Nephron progenitor cell (in vitro differentiated cells): ENCODE measurements around the gene ARPC1B.

ENCODE experiments used
- DNase-seq: peaks from one replicate; pipeline ENCODE4 v3.0.0; 2021
- H3K27ac Mint-ChIP-seq: 2 replicates; pipeline ENCODE4 v1.8.0; 2021; ENCODE audit warnings: mild to moderate bottlenecking, moderate library complexity, mixed read lengths
- H3K27me3 Mint-ChIP-seq: 2 replicates; pipeline ENCODE4 v1.8.0; 2021; ENCODE audit warnings: mild to moderate bottlenecking, low read depth, mixed read lengths; ENCODE audit not compliant: poor library complexity
- H3K36me3 Mint-ChIP-seq: 2 replicates; pipeline ENCODE4 v1.8.0; 2021; ENCODE audit warnings: low read depth, mixed read lengths
- H3K4me1 Mint-ChIP-seq: 2 replicates; pipeline ENCODE4 v1.8.0; 2021; ENCODE audit warnings: mixed read lengths
- H3K4me3 Mint-ChIP-seq: 2 replicates; pipeline ENCODE4 v1.8.0; 2021; ENCODE audit warnings: mild to moderate bottlenecking, moderate library complexity, mixed read lengths
- H3K9me3 Mint-ChIP-seq: 2 replicates; pipeline ENCODE4 v1.8.0; 2021; ENCODE audit warnings: mild to moderate bottlenecking, moderate library complexity, mixed read lengths
- TF ChIP-seq, protein P1 (sequence below): fragments of 200-600 bp; sonication (generic); IDR thresholded peaks from 2 replicates; pipeline ENCODE4 v1.5.0; 2021; ENCODE audit warnings: antibody characterized with exemption

ARPC1B gene

DNA sequence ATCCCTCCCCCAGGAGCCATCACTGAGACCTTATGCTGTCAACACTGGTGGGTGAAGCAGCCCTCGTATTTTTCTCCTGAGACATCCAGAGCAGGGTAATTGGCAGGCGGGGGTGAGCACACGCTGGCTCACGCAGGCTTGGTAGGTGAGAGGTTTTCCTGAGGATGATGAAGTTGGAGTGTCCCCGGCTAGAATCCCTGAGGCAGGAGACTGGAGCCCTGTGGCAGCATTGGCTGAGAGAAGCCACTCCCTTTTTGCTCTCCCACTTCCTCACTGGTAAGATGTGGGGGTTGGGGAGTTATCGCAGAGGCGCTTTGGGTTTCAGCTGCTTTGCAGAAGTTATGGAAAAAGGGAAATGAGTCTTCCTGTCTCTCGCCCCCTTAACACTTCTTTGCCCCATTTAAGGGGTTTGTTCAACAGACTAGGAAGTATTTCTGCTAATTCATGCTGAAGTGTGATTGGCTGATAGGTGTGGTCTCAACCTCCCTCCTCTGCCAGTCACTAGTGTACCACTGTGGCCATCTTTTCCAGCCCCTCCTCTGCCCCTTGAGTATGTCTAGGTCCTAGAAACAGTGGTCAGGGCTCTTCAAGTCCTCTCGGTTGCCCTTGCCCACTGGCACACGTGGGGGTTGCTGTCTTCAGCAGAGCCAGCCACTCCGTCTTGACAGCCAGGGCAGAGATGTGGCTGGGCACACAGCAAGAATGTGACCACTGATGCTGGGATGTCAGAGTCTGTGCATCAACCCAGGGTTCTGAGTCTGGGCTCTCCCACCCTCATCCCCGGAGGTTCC is 5.7 kb downstream of the ARPC1B start:
- Mint-ChIP-seq H3K9me3 (no peaks in the 10 kb centered on the region), H3K4me1 (peaks cover 26% of the 10 kb centered on the region), H3K36me3 (peaks cover 12% of the 10 kb centered on the region), H3K27ac (peak overlapping the region; percentile 69), H3K27me3 (peaks cover 9% of the 10 kb centered on the region), H3K4me3 (no peak overlapping the region)
- DNase-seq: no peak
- TF ChIP-seq, protein P1, sequence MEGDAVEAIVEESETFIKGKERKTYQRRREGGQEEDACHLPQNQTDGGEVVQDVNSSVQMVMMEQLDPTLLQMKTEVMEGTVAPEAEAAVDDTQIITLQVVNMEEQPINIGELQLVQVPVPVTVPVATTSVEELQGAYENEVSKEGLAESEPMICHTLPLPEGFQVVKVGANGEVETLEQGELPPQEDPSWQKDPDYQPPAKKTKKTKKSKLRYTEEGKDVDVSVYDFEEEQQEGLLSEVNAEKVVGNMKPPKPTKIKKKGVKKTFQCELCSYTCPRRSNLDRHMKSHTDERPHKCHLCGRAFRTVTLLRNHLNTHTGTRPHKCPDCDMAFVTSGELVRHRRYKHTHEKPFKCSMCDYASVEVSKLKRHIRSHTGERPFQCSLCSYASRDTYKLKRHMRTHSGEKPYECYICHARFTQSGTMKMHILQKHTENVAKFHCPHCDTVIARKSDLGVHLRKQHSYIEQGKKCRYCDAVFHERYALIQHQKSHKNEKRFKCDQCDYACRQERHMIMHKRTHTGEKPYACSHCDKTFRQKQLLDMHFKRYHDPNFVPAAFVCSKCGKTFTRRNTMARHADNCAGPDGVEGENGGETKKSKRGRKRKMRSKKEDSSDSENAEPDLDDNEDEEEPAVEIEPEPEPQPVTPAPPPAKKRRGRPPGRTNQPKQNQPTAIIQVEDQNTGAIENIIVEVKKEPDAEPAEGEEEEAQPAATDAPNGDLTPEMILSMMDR: no peak

DNA sequence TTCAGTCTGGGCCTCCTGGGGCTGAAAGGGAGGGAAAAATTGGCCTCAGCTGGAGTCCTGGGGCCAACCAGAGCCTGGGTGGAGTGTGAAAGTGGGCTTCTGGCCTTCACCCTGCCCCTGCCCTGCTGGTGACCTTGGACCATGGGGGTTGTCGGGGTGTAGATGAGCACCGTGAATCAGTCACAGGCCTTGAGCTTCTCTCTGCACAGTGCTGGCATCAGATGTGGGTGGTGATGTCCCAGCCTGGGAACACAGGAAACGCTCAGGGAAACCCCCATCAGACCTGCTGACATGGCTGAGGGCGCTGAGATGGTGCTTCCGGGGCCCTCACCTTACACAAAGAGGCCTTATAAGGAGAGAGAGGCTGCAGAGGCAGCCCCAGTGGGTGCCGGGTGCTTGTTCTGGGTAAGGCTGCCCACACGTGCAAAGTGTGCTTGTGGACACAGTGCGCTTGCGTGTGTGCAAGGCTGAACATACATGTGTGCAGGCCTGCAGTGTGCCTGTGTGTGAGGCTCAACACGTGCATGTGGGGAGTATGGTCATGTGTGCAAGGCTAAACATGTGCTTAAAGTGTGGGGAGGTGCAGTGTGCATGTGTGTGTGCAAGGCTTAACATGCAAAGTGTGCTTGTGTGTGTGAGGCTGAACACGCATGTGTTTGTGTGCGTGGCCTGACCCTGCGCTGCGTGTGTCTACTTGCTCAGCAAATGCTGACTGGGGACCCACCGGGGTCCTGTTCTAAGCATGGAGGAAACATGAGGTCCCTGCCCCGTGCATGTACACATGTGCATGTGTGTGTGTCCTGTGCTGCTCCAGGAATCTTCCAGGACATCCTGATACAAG is 6.5 kb downstream of the ARPC1B start:
- Mint-ChIP-seq H3K9me3 (no peaks in the 10 kb centered on the region), H3K27me3 (peaks cover 9% of the 10 kb centered on the region), H3K4me3 (no peak overlapping the region), H3K36me3 (peaks cover 14% of the 10 kb centered on the region), H3K27ac (peak overlapping the region; percentile 94), H3K4me1 (peaks cover 26% of the 10 kb centered on the region)
- TF ChIP-seq, protein P1: no peak
- DNase-seq: no peak

DNA sequence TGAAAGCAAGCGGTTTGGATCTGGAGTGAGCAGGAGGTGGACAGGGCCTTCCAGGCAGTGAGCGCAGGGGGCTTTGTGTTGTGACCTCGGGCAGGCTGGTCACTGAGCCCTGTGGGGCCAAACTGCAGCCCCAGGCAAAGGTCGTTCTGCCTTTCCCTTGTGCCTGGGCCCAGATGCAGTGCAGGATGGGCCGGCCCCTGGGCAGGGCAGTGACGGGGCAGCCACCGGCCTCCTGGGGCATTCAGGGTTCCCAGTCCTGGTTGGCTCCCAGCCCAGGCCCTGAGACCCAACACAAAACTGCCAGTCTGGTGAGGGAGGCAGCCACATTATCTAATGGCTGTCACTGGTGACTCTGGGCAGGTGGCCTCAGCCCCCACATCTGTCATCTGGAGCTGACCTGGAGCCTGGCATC is 7.1 kb downstream of the ARPC1B start:
- no peaks in the 10 kb centered on the region for H3K9me3 Mint-ChIP-seq
- peaks cover 21% of the 10 kb centered on the region for H3K36me3 Mint-ChIP-seq
- H3K4me3 Mint-ChIP-seq: no peak overlapping the region
- TF ChIP-seq, protein P1: no peak
- DNase-seq: no peak
- H3K27ac Mint-ChIP-seq: peak overlapping the region; percentile 94
- peaks cover 9% of the 10 kb centered on the region for H3K27me3 Mint-ChIP-seq
- H3K4me1 Mint-ChIP-seq: peaks cover 26% of the 10 kb centered on the region

DNA sequence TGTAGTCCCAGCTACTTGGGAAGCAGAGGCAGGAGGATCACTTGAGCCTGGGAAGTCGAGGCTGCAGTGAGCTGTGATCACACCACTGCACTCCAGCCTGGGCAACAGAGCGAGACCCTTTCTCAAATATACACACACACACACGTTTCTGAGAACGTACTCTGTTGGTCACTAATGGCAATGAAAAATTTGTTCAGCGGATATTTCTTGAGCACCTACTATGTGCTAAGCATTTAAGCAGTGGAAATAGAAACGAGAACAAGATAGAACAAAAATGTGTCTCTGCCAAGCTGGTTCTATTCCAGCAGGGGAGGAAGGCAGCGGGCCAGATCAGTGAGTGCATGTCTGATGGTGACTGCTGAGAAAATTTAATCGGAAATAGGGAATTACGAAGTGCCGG is 8.7 kb downstream of the ARPC1B start:
- H3K36me3 Mint-ChIP-seq: peaks cover 20% of the 10 kb centered on the region
- TF ChIP-seq, protein P1: no peak
- peaks cover 26% of the 10 kb centered on the region for H3K4me1 Mint-ChIP-seq
- DNase-seq: no peak
- H3K4me3 Mint-ChIP-seq: no peak overlapping the region
- H3K27ac Mint-ChIP-seq: peak overlapping the region; percentile 90
- no peaks in the 10 kb centered on the region for H3K9me3 Mint-ChIP-seq
- peaks cover 9% of the 10 kb centered on the region for H3K27me3 Mint-ChIP-seq

DNA sequence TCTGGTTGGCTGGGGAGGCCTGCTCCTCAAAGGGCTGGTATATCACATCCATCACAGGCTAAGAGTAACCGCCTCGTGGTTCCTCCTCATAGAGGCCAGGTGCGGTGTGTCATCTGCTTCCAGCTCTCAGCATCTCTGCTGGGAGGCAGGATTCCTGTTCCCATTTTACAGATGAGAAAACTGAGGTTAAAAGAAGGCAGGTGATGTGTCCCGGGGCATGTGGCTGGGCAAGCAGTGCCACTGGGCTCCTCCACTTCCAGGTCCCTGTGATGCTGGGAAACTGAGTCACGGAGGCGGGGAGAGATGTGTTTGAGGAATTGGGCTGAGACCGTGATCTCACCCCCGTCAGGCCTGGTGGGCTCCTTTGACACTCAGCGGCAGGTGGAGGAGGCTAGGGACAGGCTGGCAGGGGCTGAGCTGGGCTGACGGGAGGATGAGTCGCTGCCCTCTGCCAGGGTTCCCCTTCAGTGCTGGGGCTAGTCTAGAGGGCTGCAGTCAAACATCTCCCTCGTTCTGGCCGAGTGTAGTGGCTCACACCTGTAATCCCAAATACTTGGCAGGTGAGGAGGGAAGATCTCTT is 9.4 kb downstream of the ARPC1B start:
- no peak for DNase-seq
- no peak overlapping the region for H3K27ac Mint-ChIP-seq
- H3K4me3 Mint-ChIP-seq: no peak overlapping the region
- H3K9me3 Mint-ChIP-seq: no peaks in the 10 kb centered on the region
- peaks cover 22% of the 10 kb centered on the region for H3K36me3 Mint-ChIP-seq
- TF ChIP-seq, protein P1: no peak
- H3K4me1 Mint-ChIP-seq: peaks cover 26% of the 10 kb centered on the region
- H3K27me3 Mint-ChIP-seq: peaks cover 9% of the 10 kb centered on the region
